SU-DHL-6 (cell line): ENCODE measurements around the gene GNAI2.

Experiments used
- CTCF ChIP-seq: fragments of 200-600 bp; sonication (generic); IDR thresholded peaks from one replicate; pipeline ENCODE4 v1.5.1; 2017; ENCODE audit warnings: antibody characterized with exemption, mild to moderate bottlenecking, low read length, moderate library complexity; ENCODE audit not compliant: insufficient read depth, poor library complexity, severe bottlenecking
- EZH2phosphoT487 ChIP-seq: fragments of 200-600 bp; sonication (generic), shearing (Covaris generic); conservative IDR thresholded peaks from 2 replicates; pipeline ENCODE4 v1.6.1; 2018; ENCODE audit warnings: mild to moderate bottlenecking, antibody characterized with exemption, low read length, moderate library complexity, mixed read lengths

- no peak for TF ChIP-seq CTCF
- TF ChIP-seq EZH2phosphoT487 = no peak
Measured at GRCh38 chr3:50265571-50265970, 29.6 kb downstream of the GNAI2 start.
